DOHH2 (cell line): ENCODE results near the gene TCEA2.

ENCODE experiments used
- H3F3A ChIP-seq: fragments of 200-600 bp; sonication (generic), shearing (Covaris generic); 2 replicates; pipeline ENCODE4 v1.6.0; 2016; ENCODE audit warnings: antibody characterized with exemption, mild to moderate bottlenecking; ENCODE audit not compliant: control insufficient read depth, insufficient read depth
- H3K27ac ChIP-seq: fragments of 200-600 bp; sonication (generic); 2 replicates; pipeline ENCODE4 v1.5.1; 2014; ENCODE audit warnings: low read depth, mild to moderate bottlenecking, low read length, moderate library complexity
- H3K27me3 ChIP-seq: fragments of 200-600 bp; sonication (generic); 2 replicates; pipeline ENCODE4 v1.6.1; 2014; ENCODE audit warnings: mild to moderate bottlenecking, low read length, mixed read lengths; ENCODE audit not compliant: control insufficient read depth
- H3K36me3 ChIP-seq: fragments of 200-600 bp; sonication (generic); 2 replicates; pipeline ENCODE4 v1.6.1; 2014; ENCODE audit warnings: mild to moderate bottlenecking, low read length, moderate library complexity, mixed read lengths; ENCODE audit not compliant: control insufficient read depth
- H3K4me1 ChIP-seq: fragments of 200-600 bp; sonication (generic); 2 replicates; pipeline ENCODE4 v1.6.1; 2014; ENCODE audit warnings: mild to moderate bottlenecking, low read length, mixed read lengths; ENCODE audit not compliant: control insufficient read depth
- H3K4me2 ChIP-seq: fragments of 200-600 bp; sonication (generic); 2 replicates; pipeline ENCODE4 v1.6.0; 2014; ENCODE audit warnings: mild to moderate bottlenecking, low read length, moderate library complexity
- H3K4me3 ChIP-seq: fragments of 200-600 bp; sonication (generic); 2 replicates; pipeline ENCODE4 v1.5.1; 2014; ENCODE audit warnings: mild to moderate bottlenecking, low read length, mixed read lengths
- H3K79me2 ChIP-seq: fragments of 200-600 bp; sonication (generic); 2 replicates; pipeline ENCODE4 v1.6.1; 2014; ENCODE audit warnings: mild to moderate bottlenecking, low read length, mixed read lengths; ENCODE audit not compliant: control insufficient read depth
- H3K9me2 ChIP-seq: fragments of 200-600 bp; sonication (generic); replicated peaks from 2 replicates; pipeline ENCODE4 v1.6.1; 2014; ENCODE audit warnings: mild to moderate bottlenecking, low read length, mixed read lengths; ENCODE audit not compliant: control insufficient read depth
- H3K9me3 ChIP-seq: fragments of 200-600 bp; sonication (generic); 2 replicates; pipeline ENCODE4 v1.6.1; 2014; ENCODE audit warnings: antibody characterized with exemption, low read length, mixed read lengths; ENCODE audit not compliant: control insufficient read depth, insufficient read depth
- H4K20me1 ChIP-seq: fragments of 200-600 bp; sonication (generic); 2 replicates; pipeline ENCODE4 v1.6.0; 2014; ENCODE audit warnings: low read depth, mild to moderate bottlenecking, antibody characterized with exemption, low read length, moderate library complexity; ENCODE audit not compliant: control insufficient read depth, insufficient read depth
- EZH2phosphoT487 ChIP-seq: fragments of 200-600 bp; sonication (generic); IDR thresholded peaks from 2 replicates; pipeline ENCODE4 v1.6.1; 2017; ENCODE audit warnings: borderline replicate concordance, mild to moderate bottlenecking, antibody characterized with exemption, low read length, moderate library complexity, mixed read lengths
- TF ChIP-seq, protein P1 (sequence below): fragments of 200-600 bp; sonication (generic); IDR thresholded peaks from one replicate; pipeline ENCODE4 v1.5.1; 2014; ENCODE audit warnings: antibody characterized with exemption, mild to moderate bottlenecking, low read depth, low read length; ENCODE audit not compliant: poor library complexity, severe bottlenecking

The TCEA2 gene

DNA sequence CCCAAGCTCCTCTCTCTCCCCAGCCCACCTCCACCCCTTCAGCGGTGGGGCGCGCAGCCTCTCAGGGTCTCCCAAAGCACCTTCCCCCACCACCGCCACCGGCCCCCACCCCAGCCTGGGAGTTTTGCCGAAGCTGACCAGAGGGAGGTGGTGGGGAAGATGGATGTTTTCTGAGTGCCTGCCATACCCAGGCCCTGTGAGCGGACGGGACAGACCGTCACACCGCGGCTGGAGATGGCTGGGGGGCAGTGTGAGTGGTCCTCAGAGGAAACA, 21.3 kb upstream of the TCEA2 start:
- H3K27ac ChIP-seq: peak overlapping the region; percentile 37
- no peaks in the 10 kb centered on the region for H3K9me3 ChIP-seq
- peak overlapping the region; percentile 74 for H3K4me3 ChIP-seq
- H4K20me1 ChIP-seq: no peaks in the 10 kb centered on the region
- no peaks in the 10 kb centered on the region for H3K79me2 ChIP-seq
- peak overlapping the region; percentile 85 for H3K4me2 ChIP-seq
- H3K9me2 ChIP-seq: no peaks in the 10 kb centered on the region
- H3K4me1 ChIP-seq: peaks cover 58% of the 10 kb centered on the region
- peaks cover 19% of the 10 kb centered on the region for H3F3A ChIP-seq
- TF ChIP-seq, protein P1, sequence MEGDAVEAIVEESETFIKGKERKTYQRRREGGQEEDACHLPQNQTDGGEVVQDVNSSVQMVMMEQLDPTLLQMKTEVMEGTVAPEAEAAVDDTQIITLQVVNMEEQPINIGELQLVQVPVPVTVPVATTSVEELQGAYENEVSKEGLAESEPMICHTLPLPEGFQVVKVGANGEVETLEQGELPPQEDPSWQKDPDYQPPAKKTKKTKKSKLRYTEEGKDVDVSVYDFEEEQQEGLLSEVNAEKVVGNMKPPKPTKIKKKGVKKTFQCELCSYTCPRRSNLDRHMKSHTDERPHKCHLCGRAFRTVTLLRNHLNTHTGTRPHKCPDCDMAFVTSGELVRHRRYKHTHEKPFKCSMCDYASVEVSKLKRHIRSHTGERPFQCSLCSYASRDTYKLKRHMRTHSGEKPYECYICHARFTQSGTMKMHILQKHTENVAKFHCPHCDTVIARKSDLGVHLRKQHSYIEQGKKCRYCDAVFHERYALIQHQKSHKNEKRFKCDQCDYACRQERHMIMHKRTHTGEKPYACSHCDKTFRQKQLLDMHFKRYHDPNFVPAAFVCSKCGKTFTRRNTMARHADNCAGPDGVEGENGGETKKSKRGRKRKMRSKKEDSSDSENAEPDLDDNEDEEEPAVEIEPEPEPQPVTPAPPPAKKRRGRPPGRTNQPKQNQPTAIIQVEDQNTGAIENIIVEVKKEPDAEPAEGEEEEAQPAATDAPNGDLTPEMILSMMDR: no peak
- TF ChIP-seq EZH2phosphoT487: no peak
- H3K36me3 ChIP-seq: no peaks in the 10 kb centered on the region
- no peaks in the 10 kb centered on the region for H3K27me3 ChIP-seq

GRCh38 chr20:64042054-64042781, 20.8 kb upstream of the TCEA2 start:
- H4K20me1 ChIP-seq: no peaks in the 10 kb centered on the region
- peak overlapping the region; percentile 37 for H3K27ac ChIP-seq
- H3K4me3 ChIP-seq: peak overlapping the region; percentile 74
- TF ChIP-seq, protein P1: no peak
- no peak for TF ChIP-seq EZH2phosphoT487
- H3K9me3 ChIP-seq: no peaks in the 10 kb centered on the region
- H3K4me1 ChIP-seq: peaks cover 53% of the 10 kb centered on the region
- H3K9me2 ChIP-seq: no peaks in the 10 kb centered on the region
- no peaks in the 10 kb centered on the region for H3K27me3 ChIP-seq
- peak overlapping the region; percentile 85 for H3K4me2 ChIP-seq
- H3K79me2 ChIP-seq: no peaks in the 10 kb centered on the region
- H3K36me3 ChIP-seq: no peaks in the 10 kb centered on the region
- peaks cover 19% of the 10 kb centered on the region for H3F3A ChIP-seq

DNA sequence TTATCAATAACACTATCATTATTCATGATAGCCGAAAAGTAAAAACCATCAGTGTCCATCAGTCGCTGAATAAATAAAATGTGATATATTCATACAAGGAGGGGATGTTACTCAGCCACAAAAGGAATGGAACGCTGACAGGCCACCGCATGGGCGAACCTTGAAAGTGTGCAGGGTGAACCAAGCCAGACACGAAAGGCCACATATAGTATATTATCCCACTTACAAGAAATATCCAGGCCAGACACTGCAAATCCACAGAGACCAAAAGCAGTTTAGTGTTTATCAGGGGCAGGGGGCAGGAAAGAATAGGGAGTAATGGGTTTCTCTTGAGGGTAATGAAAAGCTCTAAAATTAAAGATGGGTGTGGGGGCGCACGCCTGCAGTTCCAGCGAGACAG, 19.2 kb upstream of the TCEA2 start:
- Histone ChIP-seq H3K4me2 (no peak overlapping the region), H3K36me3 (no peaks in the 10 kb centered on the region), H3K79me2 (no peaks in the 10 kb centered on the region), H4K20me1 (no peaks in the 10 kb centered on the region), H3K27ac (no peak overlapping the region), H3K4me1 (peaks cover 38% of the 10 kb centered on the region), H3K9me2 (no peaks in the 10 kb centered on the region), H3K9me3 (no peaks in the 10 kb centered on the region), H3K27me3 (no peaks in the 10 kb centered on the region), H3K4me3 (no peak overlapping the region), H3F3A (peaks cover 19% of the 10 kb centered on the region)
- no peak for TF ChIP-seq EZH2phosphoT487
- TF ChIP-seq, protein P1: no peak
